ENCODE results near the gene MED29.

MED29 gene, protein sequence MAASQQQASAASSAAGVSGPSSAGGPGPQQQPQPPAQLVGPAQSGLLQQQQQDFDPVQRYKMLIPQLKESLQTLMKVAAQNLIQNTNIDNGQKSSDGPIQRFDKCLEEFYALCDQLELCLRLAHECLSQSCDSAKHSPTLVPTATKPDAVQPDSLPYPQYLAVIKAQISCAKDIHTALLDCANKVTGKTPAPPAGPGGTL

GRCh38 chr19:39390751-39391437 is at the start of gene MED29, which contains the start of gene PAF1:
Gene MED29 (plus strand): TSS chr19:39391378. CDS start chr19:39391423, 45 bp downstream.
Gene PAF1 (minus strand): TSS chr19:39391106. CDS start chr19:39390864, 242 bp downstream.
- TF ChIP-seq, protein P1, sequence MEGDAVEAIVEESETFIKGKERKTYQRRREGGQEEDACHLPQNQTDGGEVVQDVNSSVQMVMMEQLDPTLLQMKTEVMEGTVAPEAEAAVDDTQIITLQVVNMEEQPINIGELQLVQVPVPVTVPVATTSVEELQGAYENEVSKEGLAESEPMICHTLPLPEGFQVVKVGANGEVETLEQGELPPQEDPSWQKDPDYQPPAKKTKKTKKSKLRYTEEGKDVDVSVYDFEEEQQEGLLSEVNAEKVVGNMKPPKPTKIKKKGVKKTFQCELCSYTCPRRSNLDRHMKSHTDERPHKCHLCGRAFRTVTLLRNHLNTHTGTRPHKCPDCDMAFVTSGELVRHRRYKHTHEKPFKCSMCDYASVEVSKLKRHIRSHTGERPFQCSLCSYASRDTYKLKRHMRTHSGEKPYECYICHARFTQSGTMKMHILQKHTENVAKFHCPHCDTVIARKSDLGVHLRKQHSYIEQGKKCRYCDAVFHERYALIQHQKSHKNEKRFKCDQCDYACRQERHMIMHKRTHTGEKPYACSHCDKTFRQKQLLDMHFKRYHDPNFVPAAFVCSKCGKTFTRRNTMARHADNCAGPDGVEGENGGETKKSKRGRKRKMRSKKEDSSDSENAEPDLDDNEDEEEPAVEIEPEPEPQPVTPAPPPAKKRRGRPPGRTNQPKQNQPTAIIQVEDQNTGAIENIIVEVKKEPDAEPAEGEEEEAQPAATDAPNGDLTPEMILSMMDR (IDR thresholded peaks at IDR 0.05; ENCODE audit: control insufficient read depth, insufficient read depth, low read depth, low read length, missing control alignments), result no peak
- peak within 1 kb of the TSS; percentile 100 for H3K4me3 ChIP-seq (ENCODE audit: control insufficient read depth, low read depth, low read length)

DNA sequence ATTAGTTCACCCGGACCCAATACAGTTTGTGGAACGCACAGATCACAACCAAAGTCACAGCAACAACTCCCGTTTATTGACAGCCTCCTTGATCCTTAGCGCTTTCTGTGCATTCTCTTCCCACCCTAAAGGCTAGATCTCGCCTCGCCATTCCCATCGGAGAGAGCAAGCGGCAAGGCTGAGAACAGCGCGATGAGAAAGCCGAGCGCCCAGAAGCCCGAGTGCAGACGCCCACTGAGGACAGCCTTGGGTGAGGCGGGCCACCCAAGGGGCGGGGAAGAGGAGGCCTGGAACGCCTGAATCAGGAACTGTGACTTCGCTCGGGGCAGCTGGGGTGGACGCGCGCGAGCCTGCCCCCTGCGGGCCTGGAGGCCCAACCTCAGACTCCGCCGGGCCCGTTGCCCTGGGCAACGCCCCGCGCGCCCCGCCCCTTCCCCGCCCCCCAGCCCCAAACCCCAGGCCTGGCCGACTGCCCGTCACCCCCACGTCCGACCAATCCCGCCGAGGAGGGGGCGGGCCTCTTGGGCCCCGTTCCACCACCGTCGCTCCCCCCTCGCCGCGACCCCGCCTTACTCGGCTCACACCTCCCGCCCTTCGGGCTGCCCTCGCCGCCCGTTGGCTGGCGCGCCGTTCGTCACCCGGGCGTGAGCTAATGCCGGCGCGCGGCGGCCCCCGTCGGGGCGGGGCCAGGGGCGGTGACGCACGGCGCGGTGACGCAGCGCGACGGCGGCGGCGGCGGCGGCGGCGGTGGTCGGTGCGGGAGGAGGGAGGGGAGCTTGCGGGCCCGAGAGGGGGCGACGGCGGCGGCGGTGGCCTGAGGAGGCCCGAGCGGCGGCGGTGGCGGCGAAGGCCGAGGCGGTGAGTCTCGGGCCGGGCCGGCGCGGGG is 49.2 kb upstream of the MED29 start, which contains the start of gene SAMD4B:
TSS of gene SAMD4B (plus strand) at position 703 of the 886 bp plus-strand sequence. CDS start 14,473 bp downstream, outside the sequence.
- TF ChIP-seq, protein P1 (IDR thresholded peaks at IDR 0.05; ENCODE audit: control insufficient read depth, insufficient read depth, low read depth, low read length, missing control alignments), result peak; percentile 67
- DNase-seq (ENCODE audit: low read depth), result peak; percentile 88
- H3K4me3 ChIP-seq (ENCODE audit: control insufficient read depth, low read depth, low read length), result peak within 1 kb of the TSS; percentile 99

More at GRCh38 chr19:39390751-39391437, at the start of gene MED29, which contains the start of gene PAF1:
- peak; percentile 99 for DNase-seq (ENCODE audit: low read depth)

DNA sequence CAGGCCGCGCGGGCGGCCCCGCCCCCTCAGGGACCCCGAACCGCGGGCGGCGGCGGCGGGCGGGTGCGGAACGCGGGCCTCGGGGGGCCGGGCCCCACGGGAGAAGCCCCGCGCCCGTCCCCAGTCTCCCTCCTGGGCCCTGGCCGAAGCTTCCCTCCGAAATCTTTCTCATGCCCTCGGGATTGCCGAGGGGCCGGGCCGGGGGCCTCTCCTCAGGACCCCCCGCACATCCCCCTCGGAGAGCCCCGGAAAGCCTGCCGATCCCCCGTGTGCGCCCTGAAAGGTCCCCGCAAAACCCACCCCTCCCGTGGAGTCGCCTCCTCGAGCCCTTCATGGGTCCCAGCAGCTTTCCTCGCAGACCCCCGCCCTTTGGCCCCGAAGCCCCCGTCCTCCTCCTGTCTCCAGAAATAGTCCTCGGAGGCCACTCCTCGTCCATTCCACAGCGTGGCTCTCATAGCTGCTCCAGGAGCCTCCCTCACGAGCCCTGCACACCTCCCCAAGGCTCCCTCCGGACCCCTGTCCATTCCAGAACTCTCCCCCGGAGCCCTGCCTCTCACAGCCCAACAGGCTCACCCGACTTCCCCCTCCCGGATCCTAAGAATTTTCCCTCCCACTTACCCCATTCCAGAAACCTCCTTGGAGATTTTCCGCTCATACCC is 48.4 kb upstream of the MED29 start:
- TF ChIP-seq, protein P1 (IDR thresholded peaks at IDR 0.05; ENCODE audit: control insufficient read depth, insufficient read depth, low read depth, low read length, missing control alignments), result no peak
- no peak for DNase-seq (ENCODE audit: low read depth)
- H3K4me3 ChIP-seq (ENCODE audit: control insufficient read depth, low read depth, low read length), result peak overlapping the region; percentile 99

GRCh38 chr19:39345956-39346355 is 45.2 kb upstream of the MED29 start:
- no peak for DNase-seq (ENCODE audit: low read depth)
- TF ChIP-seq, protein P1 (IDR thresholded peaks at IDR 0.05; ENCODE audit: control insufficient read depth, insufficient read depth, low read depth, low read length, missing control alignments), result peak; percentile 12
- no peak overlapping the region for H3K4me3 ChIP-seq (ENCODE audit: control insufficient read depth, low read depth, low read length)

GRCh38 chr19:39347332-39348164 is 43.6 kb upstream of the MED29 start:
- H3K4me3 ChIP-seq (ENCODE audit: control insufficient read depth, low read depth, low read length), result no peak overlapping the region
- TF ChIP-seq, protein P1 (IDR thresholded peaks at IDR 0.05; ENCODE audit: control insufficient read depth, insufficient read depth, low read depth, low read length, missing control alignments), result no peak
- DNase-seq (ENCODE audit: low read depth), result no peak

All from AG09309 (cell line).